Endothelial cell of umbilical vein (primary cell): ENCODE data around the gene SLC22A23.

Source experiments
- CTCF ChIP-seq, 2 donors: IDR thresholded peaks; 1 replicate in 1 of 2; 2 replicates in 1 of 2; pipeline ENCODE4 v1.5.1; 2011; ENCODE audit warnings: low read length in 2 of 2, mild to moderate bottlenecking in 2 of 2, moderate library complexity in 2 of 2, control low read depth in 1 of 2, inconsistent platforms in 1 of 2, low read depth in 1 of 2; ENCODE audit not compliant: insufficient read depth in 1 of 2; ENCODE audit errors: extremely low read depth in 1 of 2
- EZH2 ChIP-seq: IDR thresholded peaks from 2 replicates; pipeline ENCODE4 v1.6.1; 2012; ENCODE audit warnings: borderline replicate concordance, low read depth, mild to moderate bottlenecking, moderate library complexity, low read length, inconsistent platforms; ENCODE audit not compliant: severe bottlenecking
- POLR2A ChIP-seq: IDR thresholded peaks from 2 replicates; pipeline ENCODE4 v1.6.1; 2012; ENCODE audit warnings: low read depth, mild to moderate bottlenecking, control low read depth, low read length
- POLR2AphosphoS5 ChIP-seq: IDR thresholded peaks from 2 replicates; pipeline ENCODE4 v1.6.1; 2012; ENCODE audit warnings: low read depth, mild to moderate bottlenecking, control low read depth, low read length, moderate library complexity; ENCODE audit not compliant: insufficient read depth

DNA sequence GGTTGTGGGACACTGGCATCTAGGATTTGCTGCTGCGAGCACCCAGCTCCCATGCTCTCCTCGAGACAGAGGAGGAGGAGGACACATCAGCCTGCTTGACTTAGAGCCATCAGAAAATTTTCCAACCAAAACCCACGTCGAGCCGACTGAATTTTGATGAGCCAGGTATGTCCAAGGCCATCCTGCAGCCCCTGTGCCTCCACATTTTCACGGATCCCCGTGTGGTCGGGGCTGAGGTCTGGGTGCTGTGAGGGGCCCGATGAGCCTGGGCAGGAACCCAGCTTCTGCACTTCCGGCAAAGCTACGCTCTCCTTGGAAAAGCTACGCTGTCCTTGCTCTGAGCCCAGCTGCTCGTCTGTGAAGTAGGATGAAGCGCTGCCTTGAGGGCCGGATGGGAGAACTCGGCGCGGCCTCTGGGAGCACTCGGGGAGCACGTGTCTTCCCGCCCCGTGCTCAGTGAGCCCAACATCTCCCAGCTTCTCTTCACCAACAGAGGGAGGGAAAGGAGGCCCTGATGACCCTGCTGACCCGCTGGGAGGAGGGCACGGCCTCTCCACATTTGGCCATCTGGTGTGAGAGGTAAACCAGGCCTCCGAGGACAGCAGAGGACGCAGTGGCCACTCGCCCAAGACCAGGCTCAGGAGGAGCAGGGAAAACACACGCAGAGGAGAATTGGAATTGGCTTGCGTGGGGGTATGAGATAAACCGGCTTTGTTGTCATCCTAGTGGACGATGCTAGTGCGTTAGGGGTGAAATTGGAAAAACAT is 164.2 kb downstream of the SLC22A23 start:
- TF ChIP-seq CTCF (IDR thresholded peaks at IDR 0.05; ENCODE audit: extremely low read depth in 1 of 2, insufficient read depth in 1 of 2, low read depth in 1 of 2, low read length in 2 of 2), result no peak
- no peak for TF ChIP-seq EZH2
- TF ChIP-seq POLR2AphosphoS5, result no peak
- no peak for TF ChIP-seq POLR2A
